HUES48 (cell line): ENCODE results near the gene COBL.

Experiments used
- H3K27ac ChIP-seq: one replicate; pipeline ENCODE4 v1.7.0; 2013; ENCODE audit warnings: low read depth, low read length, inconsistent platforms
- H3K27me3 ChIP-seq: 2 replicates; pipeline ENCODE4 v1.6.1; 2013; ENCODE audit warnings: mild to moderate bottlenecking, low read length; ENCODE audit not compliant: control insufficient read depth, insufficient read depth
- H3K36me3 ChIP-seq: 2 replicates; pipeline ENCODE4 v1.6.1; 2013; ENCODE audit warnings: low read length; ENCODE audit not compliant: control insufficient read depth, insufficient read depth
- H3K4me1 ChIP-seq: 2 replicates; pipeline ENCODE4 v1.6.1; 2013; ENCODE audit warnings: mild to moderate bottlenecking, low read length; ENCODE audit not compliant: control insufficient read depth, insufficient read depth
- H3K4me3 ChIP-seq: 2 replicates; pipeline ENCODE4 v1.5.1; 2013; ENCODE audit warnings: mild to moderate bottlenecking, low read depth, low read length
- H3K9ac ChIP-seq: 2 replicates; pipeline ENCODE4 v1.6.1; 2013; ENCODE audit warnings: mild to moderate bottlenecking, low read depth, low read length, moderate library complexity
- H3K9me3 ChIP-seq: 2 replicates; pipeline ENCODE4 v1.6.1; 2013; ENCODE audit warnings: low read length; ENCODE audit not compliant: control insufficient read depth, insufficient read depth

COBL gene

GRCh38 chr7:51013861-51014511, 302.6 kb downstream of the COBL start:
- Histone ChIP-seq H3K4me1 (no peaks in the 10 kb centered on the region), H3K4me3 (no peak overlapping the region), H3K9me3 (no peaks in the 10 kb centered on the region), H3K36me3 (no peaks in the 10 kb centered on the region), H3K27ac (no peak overlapping the region), H3K9ac (no peak overlapping the region), H3K27me3 (no peaks in the 10 kb centered on the region)

GRCh38 chr7:51013218-51013786, 303.3 kb downstream of the COBL start:
- no peaks in the 10 kb centered on the region for H3K36me3 ChIP-seq
- H3K27me3 ChIP-seq: no peaks in the 10 kb centered on the region
- H3K4me1 ChIP-seq: no peaks in the 10 kb centered on the region
- H3K9me3 ChIP-seq: no peaks in the 10 kb centered on the region
- no peak overlapping the region for H3K27ac ChIP-seq
- no peak overlapping the region for H3K4me3 ChIP-seq
- H3K9ac ChIP-seq: no peak overlapping the region

- no peak overlapping the region for H3K9ac ChIP-seq
- no peak overlapping the region for H3K27ac ChIP-seq
- no peak overlapping the region for H3K4me3 ChIP-seq
- H3K36me3 ChIP-seq: no peaks in the 10 kb centered on the region
- no peaks in the 10 kb centered on the region for H3K4me1 ChIP-seq
- H3K27me3 ChIP-seq: no peaks in the 10 kb centered on the region
- no peaks in the 10 kb centered on the region for H3K9me3 ChIP-seq
Observed at GRCh38 chr7:51012569-51013217, 303.9 kb downstream of the COBL start.

- Histone ChIP-seq H3K9me3 (no peaks in the 10 kb centered on the region), H3K4me3 (no peak overlapping the region), H3K36me3 (no peaks in the 10 kb centered on the region), H3K27ac (no peak overlapping the region), H3K4me1 (no peaks in the 10 kb centered on the region), H3K9ac (no peak overlapping the region), H3K27me3 (no peaks in the 10 kb centered on the region)
Observed at GRCh38 chr7:51011710-51012350, 304.8 kb downstream of the COBL start.

GRCh38 chr7:51010534-51010933, 306.1 kb downstream of the COBL start:
- H3K9ac ChIP-seq: no peak overlapping the region
- no peaks in the 10 kb centered on the region for H3K9me3 ChIP-seq
- H3K4me1 ChIP-seq: no peaks in the 10 kb centered on the region
- no peak overlapping the region for H3K27ac ChIP-seq
- no peak overlapping the region for H3K4me3 ChIP-seq
- H3K36me3 ChIP-seq: no peaks in the 10 kb centered on the region
- no peaks in the 10 kb centered on the region for H3K27me3 ChIP-seq

- H3K9me3 ChIP-seq: no peaks in the 10 kb centered on the region
- H3K4me1 ChIP-seq: no peaks in the 10 kb centered on the region
- H3K9ac ChIP-seq: no peak overlapping the region
- no peaks in the 10 kb centered on the region for H3K27me3 ChIP-seq
- no peaks in the 10 kb centered on the region for H3K36me3 ChIP-seq
- no peak overlapping the region for H3K4me3 ChIP-seq
- no peak overlapping the region for H3K27ac ChIP-seq
Observed at GRCh38 chr7:51009716-51010496, 306.7 kb downstream of the COBL start.

GRCh38 chr7:51007551-51008505, 308.8 kb downstream of the COBL start:
- no peak overlapping the region for H3K4me3 ChIP-seq
- no peaks in the 10 kb centered on the region for H3K36me3 ChIP-seq
- H3K9ac ChIP-seq: no peak overlapping the region
- no peaks in the 10 kb centered on the region for H3K9me3 ChIP-seq
- H3K27ac ChIP-seq: no peak overlapping the region
- no peaks in the 10 kb centered on the region for H3K27me3 ChIP-seq
- no peaks in the 10 kb centered on the region for H3K4me1 ChIP-seq

- no peak overlapping the region for H3K4me3 ChIP-seq
- H3K9ac ChIP-seq: no peak overlapping the region
- no peaks in the 10 kb centered on the region for H3K9me3 ChIP-seq
- no peaks in the 10 kb centered on the region for H3K36me3 ChIP-seq
- H3K27me3 ChIP-seq: no peaks in the 10 kb centered on the region
- H3K4me1 ChIP-seq: no peaks in the 10 kb centered on the region
- no peak overlapping the region for H3K27ac ChIP-seq
Observed at GRCh38 chr7:51006483-51007235, 309.9 kb downstream of the COBL start.

GRCh38 chr7:51005074-51005473, 311.5 kb downstream of the COBL start:
- Histone ChIP-seq H3K36me3 (no peaks in the 10 kb centered on the region), H3K4me1 (no peaks in the 10 kb centered on the region), H3K9ac (no peak overlapping the region), H3K27ac (no peak overlapping the region), H3K27me3 (no peaks in the 10 kb centered on the region), H3K4me3 (no peak overlapping the region), H3K9me3 (no peaks in the 10 kb centered on the region)
